Measurements from ENCODE around the gene HINT2.

The HINT2 gene

DNA sequence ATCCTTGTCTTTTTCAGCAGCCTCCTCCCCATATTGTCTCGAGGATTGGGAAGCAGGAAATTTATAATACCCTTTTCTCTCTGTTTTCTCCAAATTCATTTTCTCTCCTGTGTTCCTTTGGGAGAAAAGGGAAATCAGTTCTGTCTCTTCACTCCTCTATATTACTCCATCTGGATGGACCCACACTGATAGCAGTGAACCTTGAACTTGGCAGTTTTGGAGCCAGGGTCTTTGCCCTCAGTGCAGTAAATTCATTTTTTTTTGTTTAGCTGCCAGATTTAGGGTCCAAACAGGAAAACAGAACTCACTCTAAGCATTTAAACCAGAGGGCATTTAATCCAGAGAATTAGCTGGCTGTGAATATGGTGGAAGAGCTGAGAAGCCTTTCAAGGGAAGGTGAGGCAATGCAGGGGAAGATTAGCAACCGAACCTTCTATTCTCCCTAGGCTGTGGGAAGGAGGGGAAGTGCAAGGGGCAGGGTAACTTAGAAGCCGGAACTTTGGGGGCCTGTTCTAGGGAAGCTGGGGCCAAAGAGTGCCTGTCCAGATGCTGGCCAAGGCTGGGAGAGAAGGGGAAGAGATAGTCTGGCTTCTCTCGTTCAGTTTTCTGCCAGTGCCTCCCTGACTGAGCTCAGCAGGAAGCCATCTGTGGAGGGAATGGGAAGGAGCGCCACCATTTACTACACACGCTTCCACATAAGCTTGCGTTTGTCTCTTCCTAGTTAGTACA is 39.8 kb downstream of the HINT2 start:
- DNase-seq, result no peak

DNA sequence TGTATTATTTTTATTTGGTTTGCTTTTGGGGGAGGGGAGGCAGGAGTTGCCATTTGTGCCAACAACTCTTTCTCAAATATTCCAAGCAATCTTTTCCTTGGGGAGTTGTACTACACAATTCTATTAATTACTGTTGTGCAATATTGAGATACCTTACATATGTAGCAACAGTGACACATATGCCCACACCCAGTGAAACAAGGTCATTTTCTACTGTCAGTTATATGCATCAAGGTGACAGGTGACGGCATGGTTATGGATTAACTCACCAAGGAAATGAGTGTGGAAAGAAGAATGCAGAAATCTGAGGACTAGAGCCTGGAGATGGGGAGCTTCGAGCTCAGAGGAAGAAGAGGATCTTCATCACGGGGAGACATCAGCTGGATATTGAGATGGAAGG is 42.9 kb downstream of the HINT2 start:
- peak in 1 of 2 experiments; percentile 9 for DNase-seq

GRCh38 chr9:35771534-35771933 is 43.3 kb downstream of the HINT2 start:
- no peak for DNase-seq

GRCh38 chr9:35771075-35771433 is 43.8 kb downstream of the HINT2 start:
- no peak for DNase-seq

DNA sequence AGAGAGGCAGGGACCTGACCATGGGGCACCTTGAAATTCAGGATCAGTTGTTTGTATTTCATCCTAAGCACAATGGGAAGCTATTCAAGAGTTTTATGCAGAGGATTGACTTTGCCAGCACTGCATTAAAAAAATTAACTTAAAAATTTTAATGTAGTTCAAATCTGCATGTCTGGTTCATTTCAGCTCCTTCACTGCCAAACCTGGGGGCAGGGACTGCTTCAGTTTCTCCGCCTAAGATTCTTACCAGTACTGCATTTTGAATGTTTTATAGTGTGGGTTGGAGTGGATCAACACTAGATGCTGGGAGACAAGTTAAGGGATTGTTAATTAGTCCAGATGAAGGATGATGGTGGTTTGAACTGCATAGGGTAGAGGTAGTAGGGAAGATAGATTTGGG is 45.1 kb downstream of the HINT2 start:
- DNase-seq, result no peak

GRCh38 chr9:35767458-35767857 is 47.4 kb downstream of the HINT2 start:
- no peak for DNase-seq

DNA sequence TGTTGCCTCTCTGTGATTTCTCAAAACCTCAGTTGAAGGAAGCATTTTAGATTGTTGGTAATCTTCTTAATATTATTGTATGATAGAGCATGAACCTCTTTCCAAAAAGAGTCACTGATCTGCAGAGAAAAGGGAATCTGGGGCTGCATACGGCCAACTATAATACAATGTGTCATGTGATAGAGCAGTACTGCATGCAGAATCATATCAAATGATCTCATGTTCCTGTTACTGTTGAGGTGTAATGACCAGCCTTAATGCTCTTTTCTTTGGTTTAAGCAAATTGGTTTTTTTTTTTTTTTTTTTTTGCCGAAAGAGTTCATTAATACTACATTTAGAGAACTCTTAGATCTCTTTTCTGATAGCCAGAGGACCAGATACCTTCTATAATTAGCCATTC is 47.8 kb downstream of the HINT2 start:
- DNase-seq, result no peak

- no peak for DNase-seq
Observed at GRCh38 chr9:35763803-35764202, 51.0 kb downstream of the HINT2 start.

- no peak for DNase-seq
Observed at GRCh38 chr9:35763181-35763580, 51.7 kb downstream of the HINT2 start.
